IMR-90 (cell line): ENCODE data around the gene CLNK. TPM values are rescaled to one million over a fixed set of nuclear protein-coding genes. Genes with fewer than 3 reads are reported as not detected.

Experiments used
- ATAC-seq: fragments of 200-7000 bp; cut with Tn5 transposase; 2 replicates; pipeline ENCODE4 v1.9.1; 2020; ENCODE audit warnings: low read depth, mild to moderate bottlenecking, moderate library complexity
- BruUV-seq: library from RNA; stranded (reverse); fragments of 400-500 nt; replicated peaks from 2 replicates; lab custom pipeline; 2021; lab: Mats Ljungman, UMichigan
- CTCF ChIA-PET: fragments of 300-600 bp; formaldehyde crosslinking; extraction: SDS; loops from one replicate; lab custom pipeline; 2021; ENCODE audit warnings: antibody characterized with exemption; lab: Yijun Ruan, JAX
- POLR2A ChIA-PET: fragments of 300-600 bp; sonication (Branson Sonifier 250); formaldehyde crosslinking; loops from one replicate; lab custom pipeline; 2022; ENCODE audit warnings: antibody characterized with exemption; ENCODE audit not compliant: unreplicated experiment; lab: Charles Lee
- DNase-seq: peaks from one replicate; pipeline ENCODE4 v3.0.0; 2013
- H2AFZ ChIP-seq: replicated peaks from 2 replicates; pipeline ENCODE3; 2013; ENCODE audit warnings: low read length, mild to moderate bottlenecking; ENCODE audit not compliant: poor library complexity
- H2AK5ac ChIP-seq: 2 replicates; pipeline ENCODE4 v1.6.1; 2013; ENCODE audit warnings: low read depth, low read length, inconsistent platforms
- H2AK9ac ChIP-seq: replicated peaks from 2 replicates; pipeline ENCODE3; 2013; ENCODE audit warnings: mild to moderate bottlenecking, low read depth, low read length, moderate library complexity; ENCODE audit not compliant: poor library complexity
- H2BK120ac ChIP-seq: 2 replicates; pipeline ENCODE4 v1.6.1; 2013; ENCODE audit warnings: low read depth, low read length, inconsistent platforms
- H2BK15ac ChIP-seq: 3 replicates; pipeline ENCODE4 v1.6.1; 2013; ENCODE audit warnings: low read depth, low read length, inconsistent platforms
- H2BK20ac ChIP-seq: 2 replicates; pipeline ENCODE4 v1.6.1; 2013; ENCODE audit warnings: low read depth, mild to moderate bottlenecking, inconsistent platforms, low read length, moderate library complexity
- H2BK5ac ChIP-seq: 2 replicates; pipeline ENCODE4 v1.6.1; 2013; ENCODE audit warnings: mild to moderate bottlenecking, low read depth, low read length, inconsistent platforms; ENCODE audit not compliant: poor library complexity, severe bottlenecking
- H3K14ac ChIP-seq: replicated peaks from 2 replicates; pipeline ENCODE4 v1.6.1; 2013; ENCODE audit warnings: low read depth, low read length, inconsistent platforms
- H3K18ac ChIP-seq: 2 replicates; pipeline ENCODE4 v1.6.1; 2013; ENCODE audit warnings: low read depth, low read length, control low read depth
- H3K23ac ChIP-seq: 2 replicates; pipeline ENCODE4 v1.6.1; 2013; ENCODE audit warnings: low read depth, low read length, inconsistent platforms
- H3K27ac ChIP-seq: 2 replicates; pipeline ENCODE4 v1.5.1; 2013; ENCODE audit warnings: mild to moderate bottlenecking, control low read depth, low read length; ENCODE audit not compliant: insufficient read depth
- H3K27me3 ChIP-seq: 2 replicates; pipeline ENCODE4 v1.6.1; 2013; ENCODE audit warnings: low read length; ENCODE audit not compliant: control insufficient read depth, insufficient read depth
- H3K36me3 ChIP-seq: 2 replicates; pipeline ENCODE4 v1.6.1; 2013; ENCODE audit warnings: low read length, mixed read lengths; ENCODE audit not compliant: control insufficient read depth, insufficient read depth
- H3K4ac ChIP-seq: 2 replicates; pipeline ENCODE4 v1.6.1; 2013; ENCODE audit warnings: low read depth, low read length, inconsistent platforms
- H3K4me1 ChIP-seq: 2 replicates; pipeline ENCODE4 v1.6.1; 2013; ENCODE audit warnings: low read length, mixed read lengths; ENCODE audit not compliant: control insufficient read depth, insufficient read depth
- H3K4me2 ChIP-seq: 2 replicates; pipeline ENCODE4 v1.6.1; 2013; ENCODE audit warnings: low read depth, mild to moderate bottlenecking, control low read depth, low read length, moderate library complexity
- H3K4me3 ChIP-seq: 2 replicates; pipeline ENCODE4 v1.5.1; 2013; ENCODE audit warnings: low read depth, mild to moderate bottlenecking, control low read depth, low read length, moderate library complexity; ENCODE audit not compliant: insufficient read depth
- H3K56ac ChIP-seq: 2 replicates; pipeline ENCODE4 v1.6.1; 2013; ENCODE audit warnings: low read length, inconsistent platforms; ENCODE audit not compliant: insufficient read depth; ENCODE audit errors: extremely low read depth
- H3K79me1 ChIP-seq, 2 experiments: 2 replicates each; pipeline ENCODE4 v1.6.1; 2013; ENCODE audit warnings: low read length in 2 of 2, inconsistent platforms in 1 of 2, low read depth in 1 of 2
- H3K9ac ChIP-seq: 2 replicates; pipeline ENCODE4 v1.6.1; 2013; ENCODE audit warnings: low read depth, low read length, control low read depth
- H3K9me1 ChIP-seq: 2 replicates; pipeline ENCODE4 v1.6.1; 2013; ENCODE audit warnings: low read length, inconsistent platforms; ENCODE audit not compliant: insufficient read depth
- H3K9me3 ChIP-seq: 2 replicates; pipeline ENCODE4 v1.6.1; 2013; ENCODE audit warnings: low read length; ENCODE audit not compliant: control insufficient read depth, insufficient read depth
- H4K20me1 ChIP-seq: 2 replicates; pipeline ENCODE4 v1.6.1; 2013; ENCODE audit warnings: low read length, inconsistent platforms; ENCODE audit not compliant: insufficient read depth
- H4K5ac ChIP-seq: 2 replicates; pipeline ENCODE4 v1.6.1; 2013; ENCODE audit warnings: mild to moderate bottlenecking, low read depth, low read length, control low read depth
- H4K8ac ChIP-seq, 2 experiments: 2 replicates each; pipeline ENCODE4 v1.6.1; 2013; ENCODE audit warnings: low read depth in 2 of 2, low read length in 2 of 2, control low read depth in 1 of 2, inconsistent platforms in 1 of 2
- H4K91ac ChIP-seq: 2 replicates; pipeline ENCODE4 v1.6.1; 2013; ENCODE audit warnings: low read depth, low read length, inconsistent platforms; ENCODE audit not compliant: insufficient read depth
- BHLHE40 ChIP-seq: fragments of 150-350 bp; IDR thresholded peaks from 2 replicates; pipeline ENCODE4 v1.6.1; 2016; ENCODE audit warnings: mild to moderate bottlenecking, low read depth, low read length
- CEBPB ChIP-seq: IDR thresholded peaks from 2 replicates; pipeline ENCODE4 v1.6.1; 2012; ENCODE audit warnings: low read depth, low read length, improper control_type of control experiment
- CHD1 ChIP-seq: IDR thresholded peaks from 2 replicates; pipeline ENCODE4 v1.6.1; 2012; ENCODE audit warnings: low read depth, low read length, improper control_type of control experiment
- FOS ChIP-seq: fragments of 150-350 bp; IDR thresholded peaks from 2 replicates; pipeline ENCODE4 v1.6.1; 2016; ENCODE audit warnings: low read depth, low read length
- MAFK ChIP-seq: IDR thresholded peaks from 2 replicates; pipeline ENCODE4 v1.6.1; 2012; ENCODE audit warnings: low read depth, low read length, improper control_type of control experiment
- MAZ ChIP-seq: IDR thresholded peaks from 2 replicates; pipeline ENCODE4 v1.6.1; 2012; ENCODE audit warnings: low read depth, mild to moderate bottlenecking, low read length, improper control_type of control experiment, moderate library complexity, borderline replicate concordance
- MXI1 ChIP-seq: IDR thresholded peaks from 2 replicates; pipeline ENCODE4 v1.6.1; 2012; ENCODE audit warnings: low read depth, mild to moderate bottlenecking, low read length, moderate library complexity, borderline replicate concordance
- NFE2L2 ChIP-seq: fragments of 150-350 bp; IDR thresholded peaks from 2 replicates; pipeline ENCODE4 v1.6.1; 2016; ENCODE audit warnings: low read depth, mild to moderate bottlenecking, low read length
- POLR2A ChIP-seq: IDR thresholded peaks from 2 replicates; pipeline ENCODE4 v1.6.1; 2012; ENCODE audit warnings: mild to moderate bottlenecking, low read depth, low read length
- RAD21 ChIP-seq: IDR thresholded peaks from 2 replicates; pipeline ENCODE4 v1.6.1; 2012; ENCODE audit warnings: low read length, improper control_type of control experiment
- RCOR1 ChIP-seq: IDR thresholded peaks from 2 replicates; pipeline ENCODE4 v1.6.1; 2012; ENCODE audit warnings: mild to moderate bottlenecking, low read length, improper control_type of control experiment; ENCODE audit not compliant: insufficient replicate concordance
- RFX5 ChIP-seq: IDR thresholded peaks from 2 replicates; pipeline ENCODE4 v1.8.0; 2012; ENCODE audit warnings: low read depth, mild to moderate bottlenecking, low read length, moderate library complexity
- SMC3 ChIP-seq: fragments of 150-350 bp; IDR thresholded peaks from 2 replicates; pipeline ENCODE4 v1.6.1; 2016; ENCODE audit warnings: low read depth, mild to moderate bottlenecking, antibody characterized with exemption, low read length, moderate library complexity
- WGBS, 2 experiments: methylation state at CpG; one replicate each; pipeline versions ENCODE4 v1.1.5 to v1.1.7; 2013; ENCODE audit warnings: missing lambda C conversion rate in 2 of 2; ENCODE audit not compliant: insufficient read length in 1 of 2; ENCODE audit errors: extremely low coverage in 2 of 2; 5-methylcytosine and 5-hydroxymethylcytosine counted together
- dilution Hi-C: fragments of 300-500 bp; cut with HindIII; formaldehyde crosslinking; loops from one replicate; pipeline ENCODE4 v1.14.3; 2018; ENCODE audit warnings: low sequenced_read_pairs; ENCODE audit not compliant: unreplicated experiment
- in situ Hi-C: fragments of 300-500 bp; cut with MboI; formaldehyde crosslinking; loops from 3 replicates; pipeline ENCODE4 v1.14.3; 2019; ENCODE audit warnings: low sequenced_read_pairs, inconsistent platforms, mixed read lengths
- intact Hi-C: fragments of 100-400 bp; cut with micrococcal nuclease; formaldehyde crosslinking; loops from 2 replicates; pipeline ENCODE4 v1.10.0; 2022
- polyA plus RNA-seq, 3 experiments: library from polyadenylated mRNA; depleted of rRNA; stranded (reverse); fragments of >200 nt; gene quantifications; 2 replicates each; pipeline ENCODE4 v1.2.3, GENCODE V29; 2012; ENCODE audit warnings: low replicate concordance in 1 of 3
- total RNA-seq: library from RNA; depleted of rRNA; stranded (reverse); fragments of >200 nt; gene quantifications from 2 replicates; pipeline ENCODE4 v1.2.3, GENCODE V29; 2012
- TF ChIP-seq, protein P1 (sequence below): fragments of 150-350 bp; IDR thresholded peaks from 2 replicates; pipeline ENCODE4 v1.6.1; 2016; ENCODE audit warnings: low read depth, mild to moderate bottlenecking, low read length, moderate library complexity, borderline replicate concordance
- TF ChIP-seq, protein P2 (sequence below): conservative IDR thresholded peaks from 2 replicates; pipeline ENCODE4 v1.5.1; 2012; ENCODE audit warnings: mild to moderate bottlenecking, low read depth, low read length, improper control_type of control experiment
- TF ChIP-seq, protein P3 (sequence below): fragments of 150-350 bp; IDR thresholded peaks from 2 replicates; pipeline ENCODE4 v1.6.1; 2017; ENCODE audit warnings: mild to moderate bottlenecking, antibody characterized with exemption, low read length, low read depth

CLNK gene
- total and polyA plus RNA-seq, 2 of the 4 experiments (the other 2 are of a cell fraction), result not detected

DNA sequence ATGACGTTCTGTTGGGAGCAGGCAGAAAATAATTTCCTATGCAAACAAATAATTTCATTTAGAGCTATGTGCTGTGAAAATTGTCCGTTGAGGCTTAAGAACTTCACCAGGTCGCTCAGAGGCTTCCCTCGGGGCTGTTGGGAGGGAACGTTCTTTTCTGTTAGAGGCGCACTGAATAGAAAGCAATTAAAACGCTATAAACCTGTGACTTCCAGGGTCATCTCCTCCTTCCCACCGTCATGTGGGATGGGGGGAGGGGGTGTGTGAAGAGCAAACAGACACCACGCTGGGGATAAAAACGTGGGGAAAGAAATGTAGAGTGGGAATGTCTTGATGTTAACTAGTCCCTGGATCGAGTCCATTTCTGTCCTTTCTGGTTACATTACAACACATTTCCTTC, 192.1 kb downstream of the CLNK start:
- dilution Hi-C loops (no loop called here), in situ Hi-C loops (no loop called here), intact Hi-C loops (no loop called here)
- Histone ChIP-seq H2BK20ac (no peak overlapping the region), H3K23ac (no peak overlapping the region), H3K27me3 (no peaks in the 10 kb centered on the region), H3K79me1 (no peaks in the 10 kb centered on the region), H2AK9ac (no peak overlapping the region), H2BK5ac (no peak overlapping the region), H4K91ac (no peak overlapping the region), H3K4me3 (no peak overlapping the region), H3K56ac (no peak overlapping the region), H3K4me2 (no peak overlapping the region), H3K9me3 (no peaks in the 10 kb centered on the region), H3K36me3 (no peaks in the 10 kb centered on the region), H4K5ac (no peak overlapping the region), H4K8ac (no peak overlapping the region), H2BK15ac (no peak overlapping the region), H3K18ac (no peak overlapping the region), H2AK5ac (no peak overlapping the region), H3K9ac (no peak overlapping the region), H3K27ac (no peak overlapping the region), H2BK120ac (no peak overlapping the region), H3K4ac (no peak overlapping the region), H3K14ac (no peak overlapping the region), H2AFZ (no peak overlapping the region), H4K20me1 (no peaks in the 10 kb centered on the region), H3K9me1 (no peaks in the 10 kb centered on the region), H3K4me1 (no peaks in the 10 kb centered on the region)
- POLR2A ChIA-PET, result no interaction called here
- no TSS peak for BruUV-seq
- TF ChIP-seq SMC3, result no peak
- no peak for TF ChIP-seq MAFK
- TF ChIP-seq CEBPB, result no peak
- TF ChIP-seq, protein P1, sequence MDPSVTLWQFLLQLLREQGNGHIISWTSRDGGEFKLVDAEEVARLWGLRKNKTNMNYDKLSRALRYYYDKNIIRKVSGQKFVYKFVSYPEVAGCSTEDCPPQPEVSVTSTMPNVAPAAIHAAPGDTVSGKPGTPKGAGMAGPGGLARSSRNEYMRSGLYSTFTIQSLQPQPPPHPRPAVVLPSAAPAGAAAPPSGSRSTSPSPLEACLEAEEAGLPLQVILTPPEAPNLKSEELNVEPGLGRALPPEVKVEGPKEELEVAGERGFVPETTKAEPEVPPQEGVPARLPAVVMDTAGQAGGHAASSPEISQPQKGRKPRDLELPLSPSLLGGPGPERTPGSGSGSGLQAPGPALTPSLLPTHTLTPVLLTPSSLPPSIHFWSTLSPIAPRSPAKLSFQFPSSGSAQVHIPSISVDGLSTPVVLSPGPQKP, result no peak
- no peak for TF ChIP-seq BHLHE40
- TF ChIP-seq CHD1, result no peak
- TF ChIP-seq, protein P2, sequence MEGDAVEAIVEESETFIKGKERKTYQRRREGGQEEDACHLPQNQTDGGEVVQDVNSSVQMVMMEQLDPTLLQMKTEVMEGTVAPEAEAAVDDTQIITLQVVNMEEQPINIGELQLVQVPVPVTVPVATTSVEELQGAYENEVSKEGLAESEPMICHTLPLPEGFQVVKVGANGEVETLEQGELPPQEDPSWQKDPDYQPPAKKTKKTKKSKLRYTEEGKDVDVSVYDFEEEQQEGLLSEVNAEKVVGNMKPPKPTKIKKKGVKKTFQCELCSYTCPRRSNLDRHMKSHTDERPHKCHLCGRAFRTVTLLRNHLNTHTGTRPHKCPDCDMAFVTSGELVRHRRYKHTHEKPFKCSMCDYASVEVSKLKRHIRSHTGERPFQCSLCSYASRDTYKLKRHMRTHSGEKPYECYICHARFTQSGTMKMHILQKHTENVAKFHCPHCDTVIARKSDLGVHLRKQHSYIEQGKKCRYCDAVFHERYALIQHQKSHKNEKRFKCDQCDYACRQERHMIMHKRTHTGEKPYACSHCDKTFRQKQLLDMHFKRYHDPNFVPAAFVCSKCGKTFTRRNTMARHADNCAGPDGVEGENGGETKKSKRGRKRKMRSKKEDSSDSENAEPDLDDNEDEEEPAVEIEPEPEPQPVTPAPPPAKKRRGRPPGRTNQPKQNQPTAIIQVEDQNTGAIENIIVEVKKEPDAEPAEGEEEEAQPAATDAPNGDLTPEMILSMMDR, result no peak
- no peak for TF ChIP-seq RAD21
- TF ChIP-seq RCOR1, result no peak
- TF ChIP-seq, protein P3, sequence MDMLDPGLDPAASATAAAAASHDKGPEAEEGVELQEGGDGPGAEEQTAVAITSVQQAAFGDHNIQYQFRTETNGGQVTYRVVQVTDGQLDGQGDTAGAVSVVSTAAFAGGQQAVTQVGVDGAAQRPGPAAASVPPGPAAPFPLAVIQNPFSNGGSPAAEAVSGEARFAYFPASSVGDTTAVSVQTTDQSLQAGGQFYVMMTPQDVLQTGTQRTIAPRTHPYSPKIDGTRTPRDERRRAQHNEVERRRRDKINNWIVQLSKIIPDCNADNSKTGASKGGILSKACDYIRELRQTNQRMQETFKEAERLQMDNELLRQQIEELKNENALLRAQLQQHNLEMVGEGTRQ, result no peak
- no peak for TF ChIP-seq NFE2L2
- TF ChIP-seq MXI1, result no peak
- TF ChIP-seq RFX5, result no peak
- TF ChIP-seq FOS, result no peak
- TF ChIP-seq POLR2A, result no peak
- no peak for TF ChIP-seq MAZ
- DNase-seq (no peak), ATAC-seq (no peak)
- CTCF ChIA-PET, result no interaction called here
- no CpG with 5 or more reads among the region's 11 CpGs for WGBS, 2 experiments
